HCT116 (cell line): Measurements from ENCODE around the gene POU2AF2. TPM values are rescaled to one million over a fixed set of nuclear protein-coding genes. Genes with fewer than 3 reads are reported as not detected.

ENCODE experiments used
- ATAC-seq: fragments of 200-7000 bp; cut with Tn5 transposase; 2 replicates; pipeline ENCODE4 v1.9.1; 2020; ENCODE audit warnings: mild to moderate bottlenecking, moderate library complexity
- BruUV-seq: library from RNA; stranded (reverse); fragments of 400-500 nt; replicated peaks from 2 replicates; lab custom pipeline; 2021; lab: Mats Ljungman, UMichigan
- CTCF ChIA-PET: fragments of 300-600 bp; sonication (Branson Sonifier 250); formaldehyde crosslinking; loops from one replicate; lab custom pipeline; 2021; ENCODE audit warnings: antibody characterized with exemption; lab: Charles Lee
- POLR2A ChIA-PET: fragments of 300-600, 350-600 bp; sonication (Branson Sonifier 250); formaldehyde crosslinking; loops from one replicate; lab custom pipeline; 2021; ENCODE audit warnings: antibody characterized with exemption; lab: Charles Lee
- RAD21 ChIA-PET, 2 experiments: fragments of 300-600 bp; sonication (Branson Sonifier 250); formaldehyde crosslinking; loops; one replicate each; lab custom pipeline; 2023; ENCODE audit warnings: low total read pairs in 2 of 2; ENCODE audit not compliant: uncharacterized antibody in 2 of 2, unreplicated experiment in 2 of 2, low non-redundant PET in 1 of 2; lab: Charles Lee
- DNase-seq: peaks from one replicate; pipeline ENCODE4 v3.0.0-alpha.2; 2010; ENCODE audit warnings: low read depth, low spot score
- H2AFZ ChIP-seq: fragments of 200-600 bp; shearing (Covaris generic), sonication (generic); 2 replicates; pipeline ENCODE4 v1.6.1; 2017; ENCODE audit warnings: low read depth, mixed run types, mixed read lengths, antibody characterized with exemption, low read length; ENCODE audit not compliant: poor library complexity, severe bottlenecking
- H3K27ac ChIP-seq: 2 replicates; pipeline ENCODE4 v1.5.1; 2012; ENCODE audit warnings: low read depth, low read length
- H3K27me3 ChIP-seq: fragments of 200-600 bp; sonication (generic); 2 replicates; pipeline ENCODE4 v1.6.1; 2016; ENCODE audit warnings: mixed run types, low read length, mixed read lengths; ENCODE audit not compliant: insufficient read depth
- H3K36me3 ChIP-seq, 2 experiments: fragments of 200-500 bp in 1 of 2; fragments of 200-600 bp in 1 of 2; sonication (Bioruptor generic) in 1 of 2; sonication (generic) in 1 of 2; 2 replicates each; pipeline versions ENCODE4 v1.5.1 to v1.6.1; 2014 to 2016; ENCODE audit warnings: low read length in 2 of 2, inconsistent platforms in 1 of 2, mixed read lengths in 1 of 2, mixed run types in 1 of 2; ENCODE audit not compliant: insufficient read depth in 2 of 2, control insufficient read depth in 1 of 2
- H3K4me1 ChIP-seq, 2 experiments: fragments of 200-600 bp in 1 of 2; sonication (generic) in 1 of 2; 2 replicates each; pipeline versions ENCODE4 v1.5.1 to v1.6.1; 2012 to 2017; ENCODE audit warnings: low read length in 2 of 2, inconsistent platforms in 1 of 2, mild to moderate bottlenecking in 1 of 2, mixed read lengths in 1 of 2, mixed run types in 1 of 2, moderate library complexity in 1 of 2; ENCODE audit not compliant: insufficient read depth in 2 of 2, control insufficient read depth in 1 of 2
- H3K4me2 ChIP-seq: fragments of 200-600 bp; sonication (generic); 2 replicates; pipeline ENCODE4 v1.6.1; 2017; ENCODE audit warnings: mixed run types, low read length, mixed read lengths
- H3K4me3 ChIP-seq, 2 experiments: fragments of 200-600 bp in 1 of 2; sonication (generic) in 1 of 2; replicated peaks in 1 of 2; 2 replicates each; pipeline ENCODE4 v1.5.1; 2011 to 2016; ENCODE audit warnings: low read length in 2 of 2, control low read depth in 1 of 2, low read depth in 1 of 2, mild to moderate bottlenecking in 1 of 2, mixed read lengths in 1 of 2, mixed run types in 1 of 2
- H3K79me2 ChIP-seq: fragments of 200-600 bp; sonication (generic); 2 replicates; pipeline ENCODE4 v1.6.1; 2017; ENCODE audit warnings: mild to moderate bottlenecking, mixed run types, low read length, moderate library complexity, mixed read lengths; ENCODE audit not compliant: insufficient read depth
- H3K9ac ChIP-seq: fragments of 200-600 bp; sonication (generic); 2 replicates; pipeline ENCODE4 v1.6.1; 2016; ENCODE audit warnings: low read length, mixed read lengths
- H3K9me2 ChIP-seq: fragments of 200-600 bp; sonication (generic), shearing (Covaris generic); 2 replicates; pipeline ENCODE4 v1.6.1; 2017; ENCODE audit warnings: mixed run types, mild to moderate bottlenecking, moderate library complexity; ENCODE audit not compliant: insufficient read depth
- H3K9me3 ChIP-seq, 2 experiments: fragments of 200-500 bp in 1 of 2; fragments of 200-600 bp in 1 of 2; sonication (Bioruptor generic) in 1 of 2; sonication (generic) in 1 of 2; 2 replicates each; pipeline ENCODE4 v1.6.1; 2014 to 2017; ENCODE audit warnings: low read length in 2 of 2, mixed read lengths in 2 of 2, inconsistent platforms in 1 of 2, low read depth in 1 of 2, mild to moderate bottlenecking in 1 of 2, mixed run types in 1 of 2, moderate library complexity in 1 of 2; ENCODE audit not compliant: control insufficient read depth in 1 of 2, insufficient read depth in 1 of 2
- H4K20me1 ChIP-seq: fragments of 200-600 bp; sonication (generic), shearing (Covaris generic); 2 replicates; pipeline ENCODE4 v1.6.1; 2017; ENCODE audit warnings: mixed run types, mild to moderate bottlenecking, moderate library complexity; ENCODE audit not compliant: insufficient read depth
- EGR1 ChIP-seq: IDR thresholded peaks from 2 replicates; pipeline ENCODE4 v1.6.1; 2012; ENCODE audit warnings: low read depth
- ELF1 ChIP-seq: IDR thresholded peaks from 2 replicates; pipeline ENCODE4 v1.6.1; 2012; ENCODE audit warnings: low read depth, borderline replicate concordance
- FOSL1 ChIP-seq: IDR thresholded peaks from 2 replicates; pipeline ENCODE4 v1.6.1; 2012; ENCODE audit warnings: low read depth
- MAX ChIP-seq: IDR thresholded peaks from 2 replicates; pipeline ENCODE4 v1.6.1; 2012
- POLR2A ChIP-seq: IDR thresholded peaks from 2 replicates; pipeline ENCODE4 v1.7.0; 2011; ENCODE audit warnings: borderline replicate concordance; ENCODE audit not compliant: insufficient read depth, insufficient read length; ENCODE audit errors: extremely low read depth
- POLR2AphosphoS5 ChIP-seq: IDR thresholded peaks from 2 replicates; pipeline ENCODE4 v1.6.1; 2011; ENCODE audit warnings: mild to moderate bottlenecking, low read depth, low read length, moderate library complexity
- RAD21 ChIP-seq: IDR thresholded peaks from 2 replicates; pipeline ENCODE4 v1.6.1; 2012; ENCODE audit warnings: low read depth, mild to moderate bottlenecking
- SIN3A ChIP-seq: IDR thresholded peaks from 2 replicates; pipeline ENCODE4 v1.6.1; 2012; ENCODE audit warnings: low read depth
- SP1 ChIP-seq: IDR thresholded peaks from 2 replicates; pipeline ENCODE4 v1.6.1; 2012; ENCODE audit warnings: low read depth
- SRF ChIP-seq: IDR thresholded peaks from 2 replicates; pipeline ENCODE4 v1.6.1; 2012; ENCODE audit warnings: low read depth
- YY1 ChIP-seq: IDR thresholded peaks from 2 replicates; pipeline ENCODE4 v1.6.1; 2011; ENCODE audit warnings: low read length, low read depth, moderate library complexity, mild to moderate bottlenecking; ENCODE audit not compliant: insufficient replicate concordance; ENCODE audit errors: extremely low read depth
- ZBTB33 ChIP-seq: IDR thresholded peaks from 2 replicates; pipeline ENCODE4 v1.6.1; 2011; ENCODE audit warnings: mild to moderate bottlenecking, low read length, moderate library complexity; ENCODE audit not compliant: insufficient replicate concordance; ENCODE audit errors: extremely low read depth
- ZNF274 ChIP-seq: fragments of 200-500 bp; sonication (Bioruptor generic); IDR thresholded peaks from 2 replicates; pipeline ENCODE4 v1.6.1; 2014; ENCODE audit warnings: mild to moderate bottlenecking, low read depth, low read length, inconsistent platforms
- intact Hi-C: fragments of 100-400 bp; cut with micrococcal nuclease; formaldehyde crosslinking; loops from 2 replicates; pipeline ENCODE4 v1.10.0; 2022
- total RNA-seq: library from RNA; stranded (reverse); gene quantifications from one replicate; pipeline ENCODE4 v1.2.1, GENCODE V29; 2021; ENCODE audit not compliant: unreplicated experiment
- TF ChIP-seq, protein P1 (sequence below): IDR thresholded peaks from 2 replicates; pipeline ENCODE4 v1.6.1; 2012
- TF ChIP-seq, protein P2 (sequence below): IDR thresholded peaks from 2 replicates; pipeline ENCODE4 v1.6.1; 2012; ENCODE audit warnings: low read depth

Gene POU2AF2
- total RNA-seq, 1 experiment from 2014 or later = not detected

- no peak for TF ChIP-seq ZBTB33
These were observed 9.1 kb upstream of the POU2AF2 start (continued) for GRCh38 chr11:111236383-111236782.

DNA sequence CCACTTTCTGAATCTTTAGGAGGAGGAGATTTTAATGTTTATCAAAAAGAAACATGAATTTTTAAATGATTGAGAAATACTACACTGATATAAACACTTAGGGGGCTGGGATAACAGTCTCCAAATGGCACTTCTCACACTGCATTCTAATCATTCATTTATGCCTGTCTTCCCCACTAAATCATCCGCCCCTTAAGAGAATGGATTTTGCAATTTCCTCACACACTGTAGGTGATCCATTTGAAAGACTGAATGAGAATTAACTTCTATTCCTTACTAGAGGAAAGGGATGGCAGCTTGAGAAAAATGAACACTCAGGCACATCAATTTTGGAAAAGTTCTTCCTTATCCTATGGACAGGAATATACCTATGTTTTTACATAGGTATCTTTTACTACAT, 7.6 kb upstream of the POU2AF2 start:
- H3K4me2 ChIP-seq = no peak overlapping the region
- intact Hi-C loops = loop anchor here (10.0 kb wide), 1 partner anchor 1033 kb away; no protein-coding TSS in a partner anchor
- ChIA-PET RAD21 (no interaction called here), POLR2A (no interaction called here), CTCF (no interaction called here)
- H3K9ac ChIP-seq = no peak overlapping the region
- DNase-seq = no peak
- no peaks in the 10 kb centered on the region for H3K79me2 ChIP-seq
- no peak overlapping the region for H2AFZ ChIP-seq
- no peaks in the 10 kb centered on the region for H4K20me1 ChIP-seq
- H3K4me1 ChIP-seq = no peaks in the 10 kb centered on the region
- no peaks in the 10 kb centered on the region for H3K36me3 ChIP-seq
- no peak for ATAC-seq
- no peaks in the 10 kb centered on the region for H3K9me3 ChIP-seq
- no TSS peak for BruUV-seq
- H3K9me2 ChIP-seq = no peaks in the 10 kb centered on the region
- H3K27me3 ChIP-seq = peaks cover 38% of the 10 kb centered on the region
- no peak overlapping the region for H3K27ac ChIP-seq
- no peak overlapping the region for H3K4me3 ChIP-seq
- no peak for TF ChIP-seq RAD21
- TF ChIP-seq YY1 = no peak
- no peak for TF ChIP-seq POLR2AphosphoS5
- no peak for TF ChIP-seq EGR1
- TF ChIP-seq, protein P1, sequence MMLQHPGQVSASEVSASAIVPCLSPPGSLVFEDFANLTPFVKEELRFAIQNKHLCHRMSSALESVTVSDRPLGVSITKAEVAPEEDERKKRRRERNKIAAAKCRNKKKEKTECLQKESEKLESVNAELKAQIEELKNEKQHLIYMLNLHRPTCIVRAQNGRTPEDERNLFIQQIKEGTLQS = no peak
- TF ChIP-seq ZBTB33 = no peak
- no peak for TF ChIP-seq SRF
- no peak for TF ChIP-seq ELF1
- no peak for TF ChIP-seq POLR2A
- TF ChIP-seq SIN3A = no peak
- no peak for TF ChIP-seq ZNF274
- no peak for TF ChIP-seq FOSL1
- TF ChIP-seq SP1 = no peak
- TF ChIP-seq, protein P2, sequence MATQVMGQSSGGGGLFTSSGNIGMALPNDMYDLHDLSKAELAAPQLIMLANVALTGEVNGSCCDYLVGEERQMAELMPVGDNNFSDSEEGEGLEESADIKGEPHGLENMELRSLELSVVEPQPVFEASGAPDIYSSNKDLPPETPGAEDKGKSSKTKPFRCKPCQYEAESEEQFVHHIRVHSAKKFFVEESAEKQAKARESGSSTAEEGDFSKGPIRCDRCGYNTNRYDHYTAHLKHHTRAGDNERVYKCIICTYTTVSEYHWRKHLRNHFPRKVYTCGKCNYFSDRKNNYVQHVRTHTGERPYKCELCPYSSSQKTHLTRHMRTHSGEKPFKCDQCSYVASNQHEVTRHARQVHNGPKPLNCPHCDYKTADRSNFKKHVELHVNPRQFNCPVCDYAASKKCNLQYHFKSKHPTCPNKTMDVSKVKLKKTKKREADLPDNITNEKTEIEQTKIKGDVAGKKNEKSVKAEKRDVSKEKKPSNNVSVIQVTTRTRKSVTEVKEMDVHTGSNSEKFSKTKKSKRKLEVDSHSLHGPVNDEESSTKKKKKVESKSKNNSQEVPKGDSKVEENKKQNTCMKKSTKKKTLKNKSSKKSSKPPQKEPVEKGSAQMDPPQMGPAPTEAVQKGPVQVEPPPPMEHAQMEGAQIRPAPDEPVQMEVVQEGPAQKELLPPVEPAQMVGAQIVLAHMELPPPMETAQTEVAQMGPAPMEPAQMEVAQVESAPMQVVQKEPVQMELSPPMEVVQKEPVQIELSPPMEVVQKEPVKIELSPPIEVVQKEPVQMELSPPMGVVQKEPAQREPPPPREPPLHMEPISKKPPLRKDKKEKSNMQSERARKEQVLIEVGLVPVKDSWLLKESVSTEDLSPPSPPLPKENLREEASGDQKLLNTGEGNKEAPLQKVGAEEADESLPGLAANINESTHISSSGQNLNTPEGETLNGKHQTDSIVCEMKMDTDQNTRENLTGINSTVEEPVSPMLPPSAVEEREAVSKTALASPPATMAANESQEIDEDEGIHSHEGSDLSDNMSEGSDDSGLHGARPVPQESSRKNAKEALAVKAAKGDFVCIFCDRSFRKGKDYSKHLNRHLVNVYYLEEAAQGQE = no peak
- no peak for TF ChIP-seq MAX
